HG02840 (cell line): ENCODE measurements around the gene PPP1R26.
"Not testable (repeated sequence)": the region's sequence is repeated elsewhere in the genome, so short reads cannot be mapped to it uniquely, and the experiment has no call there.

Experiments used
- ATAC-seq: cut with Tn5 transposase; IDR thresholded peaks from one replicate; pipeline ENCODE4 v1.9.1; 2021; ENCODE audit warnings: mild to moderate bottlenecking, moderate library complexity, moderate number of reproducible peaks; ENCODE audit not compliant: unreplicated experiment, low FRiP score

Gene PPP1R26

GRCh38 chr9:135479469-135480052 is at the start of gene PPP1R26:
Gene PPP1R26, plus strand, starts transcription at chr9:135479782. Its CDS starts 4,729 bp downstream, at chr9:135484511.
- ATAC-seq: no peak

- ATAC-seq: no peak
Observed at GRCh38 chr9:135437259-135437658, 42.3 kb upstream of the PPP1R26 start.

GRCh38 chr9:135437696-135438095 is 41.9 kb upstream of the PPP1R26 start:
- ATAC-seq: not testable (repeated sequence)

GRCh38 chr9:135438581-135439232 is 40.9 kb upstream of the PPP1R26 start:
- ATAC-seq: not testable (repeated sequence)

- ATAC-seq: not testable (repeated sequence)
Observed at GRCh38 chr9:135439514-135439913, 40.1 kb upstream of the PPP1R26 start.

GRCh38 chr9:135439916-135440315 is 39.7 kb upstream of the PPP1R26 start:
- no peak for ATAC-seq

- no peak for ATAC-seq
Observed at GRCh38 chr9:135440620-135441019, 39.0 kb upstream of the PPP1R26 start.

GRCh38 chr9:135441105-135442071 is 38.2 kb upstream of the PPP1R26 start:
- not testable (repeated sequence) for ATAC-seq

- ATAC-seq: no peak
Observed at GRCh38 chr9:135442075-135442474, 37.5 kb upstream of the PPP1R26 start.

GRCh38 chr9:135443797-135444425 is 35.7 kb upstream of the PPP1R26 start:
- ATAC-seq: no peak

GRCh38 chr9:135447126-135447525 is 32.5 kb upstream of the PPP1R26 start:
- no peak for ATAC-seq

- ATAC-seq: no peak
Observed at GRCh38 chr9:135448663-135449100, 30.9 kb upstream of the PPP1R26 start.

- not testable (repeated sequence) for ATAC-seq
Observed at GRCh38 chr9:135449532-135449931, 30.1 kb upstream of the PPP1R26 start.

GRCh38 chr9:135450956-135451355 is 28.6 kb upstream of the PPP1R26 start:
- ATAC-seq: no peak

- ATAC-seq: not testable (repeated sequence)
Observed at GRCh38 chr9:135451909-135452308, 27.7 kb upstream of the PPP1R26 start.

- ATAC-seq: no peak
Observed at GRCh38 chr9:135454737-135455136, 24.8 kb upstream of the PPP1R26 start.

GRCh38 chr9:135455401-135456030 is 24.1 kb upstream of the PPP1R26 start:
- no peak for ATAC-seq

- ATAC-seq: no peak
Observed at GRCh38 chr9:135456436-135457104, 23.0 kb upstream of the PPP1R26 start.

- ATAC-seq: not testable (repeated sequence)
Observed at GRCh38 chr9:135458478-135458877, 21.1 kb upstream of the PPP1R26 start.
